Trophoblast cell (in vitro differentiated cells and primary cell): ENCODE results near the gene TNS2.

Experiments
- DNase-seq, 2 donors: peaks; one replicate each; pipeline ENCODE4 v3.0.0-alpha.2; 2016
- H2AFZ ChIP-seq: 2 replicates; pipeline ENCODE4 v1.6.1; 2013; ENCODE audit warnings: low read length, moderate library complexity, mild to moderate bottlenecking; ENCODE audit not compliant: insufficient read depth, poor library complexity
- H2AK5ac ChIP-seq: 2 replicates; pipeline ENCODE4 v1.6.1; 2013; ENCODE audit warnings: mild to moderate bottlenecking, low read length
- H2BK120ac ChIP-seq: 2 replicates; pipeline ENCODE4 v1.6.1; 2013; ENCODE audit warnings: low read length, mild to moderate bottlenecking, moderate library complexity; ENCODE audit not compliant: insufficient read depth, poor library complexity
- H2BK12ac ChIP-seq: 2 replicates; pipeline ENCODE4 v1.6.1; 2013; ENCODE audit warnings: mild to moderate bottlenecking, low read length, moderate library complexity
- H2BK5ac ChIP-seq: 2 replicates; pipeline ENCODE4 v1.6.1; 2013; ENCODE audit warnings: low read length, low read depth, moderate library complexity, mild to moderate bottlenecking; ENCODE audit not compliant: poor library complexity
- H3K14ac ChIP-seq: 2 replicates; pipeline ENCODE4 v1.6.1; 2013; ENCODE audit warnings: mild to moderate bottlenecking, low read length
- H3K18ac ChIP-seq: 2 replicates; pipeline ENCODE4 v1.6.1; 2013; ENCODE audit warnings: mild to moderate bottlenecking, low read length
- H3K23ac ChIP-seq: 2 replicates; pipeline ENCODE4 v1.6.1; 2013; ENCODE audit warnings: low read length
- H3K27ac ChIP-seq: 2 replicates; pipeline ENCODE4 v1.5.1; 2013; ENCODE audit warnings: low read depth, mild to moderate bottlenecking, inconsistent platforms, low read length, moderate library complexity
- H3K27me3 ChIP-seq: 2 replicates; pipeline ENCODE4 v1.6.1; 2013; ENCODE audit warnings: inconsistent platforms, mild to moderate bottlenecking, low read length, moderate library complexity; ENCODE audit not compliant: insufficient read depth
- H3K36me3 ChIP-seq, 2 experiments: 1 replicate in 1 of 2; 2 replicates in 1 of 2; pipeline ENCODE4 v1.6.1; 2013; ENCODE audit warnings: low read length in 2 of 2, mild to moderate bottlenecking in 2 of 2, moderate library complexity in 1 of 2; ENCODE audit not compliant: insufficient read depth in 2 of 2, control insufficient read depth in 1 of 2
- H3K4ac ChIP-seq: 2 replicates; pipeline ENCODE4 v1.6.1; 2013; ENCODE audit warnings: low read depth, mild to moderate bottlenecking, low read length, moderate library complexity
- H3K4me1 ChIP-seq, 2 experiments: 1 replicate in 1 of 2; 2 replicates in 1 of 2; pipeline ENCODE4 v1.6.1; 2013; ENCODE audit warnings: low read length in 2 of 2, mild to moderate bottlenecking in 2 of 2, moderate library complexity in 1 of 2; ENCODE audit not compliant: insufficient read depth in 2 of 2, control insufficient read depth in 1 of 2
- H3K4me2 ChIP-seq: 2 replicates; pipeline ENCODE4 v1.6.1; 2013; ENCODE audit warnings: inconsistent platforms, mild to moderate bottlenecking, low read length, moderate library complexity
- H3K4me3 ChIP-seq: 2 replicates; pipeline ENCODE4 v1.5.1; 2013; ENCODE audit warnings: mild to moderate bottlenecking, low read depth, low read length, inconsistent platforms
- H3K79me1 ChIP-seq: one replicate; pipeline ENCODE4 v1.6.1; 2013; ENCODE audit warnings: low read length
- H3K79me2 ChIP-seq: 2 replicates; pipeline ENCODE4 v1.6.1; 2013; ENCODE audit warnings: low read length, mild to moderate bottlenecking; ENCODE audit not compliant: control insufficient read depth, insufficient read depth, poor library complexity
- H3K9ac ChIP-seq: 2 replicates; pipeline ENCODE4 v1.6.1; 2013; ENCODE audit warnings: mild to moderate bottlenecking, low read length
- H3K9me3 ChIP-seq: 2 replicates; pipeline ENCODE4 v1.6.1; 2013; ENCODE audit warnings: low read depth, mild to moderate bottlenecking, control low read depth, inconsistent platforms, low read length; ENCODE audit not compliant: insufficient read depth
- H4K12ac ChIP-seq: 2 replicates; pipeline ENCODE4 v1.6.1; 2013; ENCODE audit warnings: low read depth, mild to moderate bottlenecking, low read length, moderate library complexity
- H4K8ac ChIP-seq: 2 replicates; pipeline ENCODE4 v1.6.1; 2013; ENCODE audit warnings: low read depth, mild to moderate bottlenecking, low read length, moderate library complexity
- H4K91ac ChIP-seq: one replicate; pipeline ENCODE4 v1.6.1; 2013; ENCODE audit warnings: low read depth, mild to moderate bottlenecking, low read length, moderate library complexity
- WGBS: extraction: QIAGEN DNeasy Blood & Tissue Kit; methylation state at CpG from one replicate; pipeline ENCODE4 v1.1.7; 2013; ENCODE audit warnings: missing lambda C conversion rate; ENCODE audit not compliant: insufficient read length, insufficient coverage; ENCODE audit errors: extremely low coverage; 5-methylcytosine and 5-hydroxymethylcytosine counted together

The TNS2 gene

GRCh38 chr12:53034459-53034858 lies 15.4 kb upstream of the TNS2 start:
- Histone ChIP-seq H3K79me1 (no peaks in the 10 kb centered on the region), H3K14ac (no peak overlapping the region), H3K4me3 (no peak overlapping the region), H4K12ac (no peak overlapping the region), H3K4me2 (no peak overlapping the region), H3K18ac (peak overlapping the region; percentile 59), H3K4me1 (no peaks in the 10 kb centered on the region), H4K91ac (no peak overlapping the region), H3K79me2 (no peaks in the 10 kb centered on the region), H2BK5ac (no peak overlapping the region), H4K8ac (no peak overlapping the region), H3K4ac (no peak overlapping the region), H2BK12ac (no peak overlapping the region), H3K36me3 (peaks cover 57 to 75% of the 10 kb centered on the region in 2 experiments), H2AK5ac (no peak overlapping the region), H3K9ac (no peak overlapping the region), H3K23ac (no peak overlapping the region), H2AFZ (no peak overlapping the region), H3K27me3 (no peaks in the 10 kb centered on the region), H3K27ac (no peak overlapping the region), H3K9me3 (no peaks in the 10 kb centered on the region), H2BK120ac (no peak overlapping the region)
- WGBS = no CpG with 5 or more reads among the region's 8 CpGs
- DNase-seq = no peak

- H2BK120ac ChIP-seq = no peak overlapping the region
- no peak overlapping the region for H2AK5ac ChIP-seq
- no peaks in the 10 kb centered on the region for H3K79me2 ChIP-seq
- no peaks in the 10 kb centered on the region for H3K4me1 ChIP-seq
- no peak overlapping the region for H3K27ac ChIP-seq
- no peak overlapping the region for H2BK5ac ChIP-seq
- H3K4me3 ChIP-seq = no peak overlapping the region
- no peak overlapping the region for H3K14ac ChIP-seq
- WGBS = no CpG with 5 or more reads among the region's 3 CpGs
- H3K9ac ChIP-seq = no peak overlapping the region
- H3K9me3 ChIP-seq = no peaks in the 10 kb centered on the region
- H2BK12ac ChIP-seq = no peak overlapping the region
- H4K8ac ChIP-seq = no peak overlapping the region
- no peak for DNase-seq
- H3K36me3 ChIP-seq = peaks cover 47 to 66% of the 10 kb centered on the region in 2 experiments
- no peak overlapping the region for H3K4ac ChIP-seq
- no peak overlapping the region for H2AFZ ChIP-seq
- H3K18ac ChIP-seq = no peak overlapping the region
- H3K27me3 ChIP-seq = no peaks in the 10 kb centered on the region
- no peak overlapping the region for H3K4me2 ChIP-seq
- no peaks in the 10 kb centered on the region for H3K79me1 ChIP-seq
- no peak overlapping the region for H3K23ac ChIP-seq
- H4K12ac ChIP-seq = no peak overlapping the region
- H4K91ac ChIP-seq = no peak overlapping the region
Observed at GRCh38 chr12:53036802-53037201, 13.1 kb upstream of the TNS2 start.

GRCh38 chr12:53039851-53040250 lies 10.0 kb upstream of the TNS2 start:
- H3K4me2 ChIP-seq = no peak overlapping the region
- no CpG with 5 or more reads among the region's 4 CpGs for WGBS
- no peak overlapping the region for H4K91ac ChIP-seq
- H2BK5ac ChIP-seq = no peak overlapping the region
- no peak overlapping the region for H3K9ac ChIP-seq
- H3K23ac ChIP-seq = no peak overlapping the region
- H3K9me3 ChIP-seq = no peaks in the 10 kb centered on the region
- no peak overlapping the region for H4K8ac ChIP-seq
- H3K4me3 ChIP-seq = no peak overlapping the region
- DNase-seq = no peak
- peaks cover 0 to 6% of the 10 kb centered on the region in 2 experiments for H3K4me1 ChIP-seq
- H2BK12ac ChIP-seq = no peak overlapping the region
- no peaks in the 10 kb centered on the region for H3K79me1 ChIP-seq
- no peak overlapping the region for H3K18ac ChIP-seq
- H2AFZ ChIP-seq = no peak overlapping the region
- H3K27ac ChIP-seq = no peak overlapping the region
- H3K36me3 ChIP-seq = peaks cover 28 to 46% of the 10 kb centered on the region in 2 experiments
- no peaks in the 10 kb centered on the region for H3K79me2 ChIP-seq
- no peak overlapping the region for H2BK120ac ChIP-seq
- no peak overlapping the region for H2AK5ac ChIP-seq
- H4K12ac ChIP-seq = no peak overlapping the region
- no peak overlapping the region for H3K4ac ChIP-seq
- no peak overlapping the region for H3K14ac ChIP-seq
- no peaks in the 10 kb centered on the region for H3K27me3 ChIP-seq

- Histone ChIP-seq H2AK5ac (no peak overlapping the region), H3K14ac (no peak overlapping the region), H2AFZ (no peak overlapping the region), H3K79me1 (peaks cover 14% of the 10 kb centered on the region), H3K4me1 (peaks cover 12 to 23% of the 10 kb centered on the region in 2 experiments), H4K12ac (no peak overlapping the region), H3K9me3 (no peaks in the 10 kb centered on the region), H4K8ac (no peak overlapping the region), H3K79me2 (peaks cover 5% of the 10 kb centered on the region), H3K27ac (no peak overlapping the region), H3K4me2 (no peak overlapping the region), H3K36me3 (peaks cover 9 to 20% of the 10 kb centered on the region in 2 experiments), H3K23ac (no peak overlapping the region), H3K4me3 (no peak overlapping the region), H3K27me3 (no peaks in the 10 kb centered on the region), H3K4ac (no peak overlapping the region), H3K9ac (no peak overlapping the region), H2BK120ac (no peak overlapping the region), H2BK5ac (no peak overlapping the region), H4K91ac (no peak overlapping the region), H3K18ac (no peak overlapping the region), H2BK12ac (no peak overlapping the region)
- no CpG with 5 or more reads among the region's 7 CpGs for WGBS
- no peak for DNase-seq
Observed at GRCh38 chr12:53042607-53043454, 7.0 kb upstream of the TNS2 start.
